ENCODE results near the gene IGFBP3.

DNA sequence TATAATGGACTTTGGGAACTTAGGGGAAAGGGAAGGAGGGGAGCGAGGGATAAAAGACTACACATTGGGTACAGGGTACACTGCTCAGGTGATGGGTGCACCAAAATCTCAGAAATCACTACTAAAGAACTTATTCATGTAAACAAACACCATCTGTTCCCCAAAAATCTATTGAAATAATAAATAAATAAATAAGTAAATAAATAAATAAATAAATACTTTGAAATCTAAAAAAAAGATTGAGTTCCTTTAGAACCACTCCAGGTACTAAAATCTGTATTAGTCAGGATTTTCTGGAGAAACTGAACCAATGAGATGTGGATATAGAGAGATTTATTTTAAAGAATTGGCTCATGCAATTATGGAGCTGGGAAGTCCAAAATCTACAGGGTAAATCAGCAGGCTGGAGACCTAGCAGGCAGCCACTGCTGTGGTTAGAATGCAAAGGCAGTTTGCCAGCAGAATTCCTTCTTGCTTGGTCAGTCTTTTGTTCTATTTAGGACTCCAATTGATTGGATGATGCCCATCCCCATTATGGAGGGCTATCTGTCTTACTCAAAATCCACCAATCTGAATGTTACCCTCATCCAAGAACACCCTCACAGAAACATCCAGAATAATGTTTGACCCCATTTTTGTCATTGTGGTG lies 23.9 kb downstream of the IGFBP3 start:
- TF ChIP-seq, protein P1, sequence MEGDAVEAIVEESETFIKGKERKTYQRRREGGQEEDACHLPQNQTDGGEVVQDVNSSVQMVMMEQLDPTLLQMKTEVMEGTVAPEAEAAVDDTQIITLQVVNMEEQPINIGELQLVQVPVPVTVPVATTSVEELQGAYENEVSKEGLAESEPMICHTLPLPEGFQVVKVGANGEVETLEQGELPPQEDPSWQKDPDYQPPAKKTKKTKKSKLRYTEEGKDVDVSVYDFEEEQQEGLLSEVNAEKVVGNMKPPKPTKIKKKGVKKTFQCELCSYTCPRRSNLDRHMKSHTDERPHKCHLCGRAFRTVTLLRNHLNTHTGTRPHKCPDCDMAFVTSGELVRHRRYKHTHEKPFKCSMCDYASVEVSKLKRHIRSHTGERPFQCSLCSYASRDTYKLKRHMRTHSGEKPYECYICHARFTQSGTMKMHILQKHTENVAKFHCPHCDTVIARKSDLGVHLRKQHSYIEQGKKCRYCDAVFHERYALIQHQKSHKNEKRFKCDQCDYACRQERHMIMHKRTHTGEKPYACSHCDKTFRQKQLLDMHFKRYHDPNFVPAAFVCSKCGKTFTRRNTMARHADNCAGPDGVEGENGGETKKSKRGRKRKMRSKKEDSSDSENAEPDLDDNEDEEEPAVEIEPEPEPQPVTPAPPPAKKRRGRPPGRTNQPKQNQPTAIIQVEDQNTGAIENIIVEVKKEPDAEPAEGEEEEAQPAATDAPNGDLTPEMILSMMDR (conservative IDR thresholded peaks at IDR 0.05 in 1 of 2, IDR thresholded peaks at IDR 0.05 in 1 of 2; ENCODE audit: extremely low read depth in 1 of 2, insufficient read depth in 1 of 2, low read depth in 1 of 2, low read length in 2 of 2), result no peak
- TF ChIP-seq EZH2 (IDR thresholded peaks at IDR 0.05; ENCODE audit: borderline replicate concordance, low read length), result no peak
